Measurements from ENCODE around the gene CNPPD1. TPM values are rescaled to one million over a fixed set of nuclear protein-coding genes. Genes with fewer than 3 reads are reported as not detected.

The CNPPD1 gene
- total RNA-seq (2014; rRNA removed; shearing (Covaris generic)): 40.2 and 41.2 TPM in 2 replicates

GRCh38 chr2:219176818-219177551 is at the start of gene CNPPD1:
Gene CNPPD1, minus strand, starts transcription at chr2:219176925. Its CDS starts 97 bp downstream, at chr2:219176828.
- DNase-seq (ENCODE audit: low read depth): peak; percentile 90

GRCh38 chr2:219225350-219225749 is 48.6 kb upstream of the CNPPD1 start:
- no peak for DNase-seq (ENCODE audit: low read depth)

- DNase-seq (ENCODE audit: low read depth): no peak
These were observed 47.3 kb upstream of the CNPPD1 start for GRCh38 chr2:219223831-219224610.

GRCh38 chr2:219221957-219222518 is 45.3 kb upstream of the CNPPD1 start:
- DNase-seq (ENCODE audit: low read depth): no peak

GRCh38 chr2:219220652-219221402 is 44.1 kb upstream of the CNPPD1 start:
- DNase-seq (ENCODE audit: low read depth): no peak

GRCh38 chr2:219219784-219220532 is 43.2 kb upstream of the CNPPD1 start:
- no peak for DNase-seq (ENCODE audit: low read depth)

GRCh38 chr2:219218732-219219701 is 42.3 kb upstream of the CNPPD1 start, which contains the start of gene ABCB6:
Gene ABCB6, minus strand, starts transcription at chr2:219218958. Its CDS starts 285 bp downstream, at chr2:219218673.
- peak; percentile 95 for DNase-seq (ENCODE audit: low read depth)

- DNase-seq (ENCODE audit: low read depth): no peak
These were observed 41.5 kb upstream of the CNPPD1 start for GRCh38 chr2:219218217-219218731.

GRCh38 chr2:219216535-219216915 is 39.8 kb upstream of the CNPPD1 start:
- no peak for DNase-seq (ENCODE audit: low read depth)

- no peak for DNase-seq (ENCODE audit: low read depth)
These were observed 39.3 kb upstream of the CNPPD1 start for GRCh38 chr2:219215871-219216534.

GRCh38 chr2:219214786-219215185 is 38.1 kb upstream of the CNPPD1 start:
- DNase-seq (ENCODE audit: low read depth): no peak

- no peak for DNase-seq (ENCODE audit: low read depth)
These were observed 37.4 kb upstream of the CNPPD1 start for GRCh38 chr2:219214141-219214540.

GRCh38 chr2:219213486-219214071 is 36.9 kb upstream of the CNPPD1 start:
- DNase-seq (ENCODE audit: low read depth): no peak

- DNase-seq (ENCODE audit: low read depth): no peak
These were observed 36.3 kb upstream of the CNPPD1 start for GRCh38 chr2:219213026-219213415.

- no peak for DNase-seq (ENCODE audit: low read depth)
These were observed 34.2 kb upstream of the CNPPD1 start for GRCh38 chr2:219210886-219211362.

- no peak for DNase-seq (ENCODE audit: low read depth)
These were observed 33.6 kb upstream of the CNPPD1 start for GRCh38 chr2:219210196-219210885.

GRCh38 chr2:219209236-219210195 is 32.8 kb upstream of the CNPPD1 start:
- no peak for DNase-seq (ENCODE audit: low read depth)

All from RPMI7951 (cell line).